Measurements from ENCODE around the gene AFAP1L1.

GRCh38 chr5:149271716-149272563 is at the start of gene AFAP1L1:
- TF ChIP-seq CTCF (conservative IDR thresholded peaks at IDR 0.05 in 1 of 2, IDR thresholded peaks at IDR 0.05 in 1 of 2; ENCODE audit: extremely low read depth in 1 of 2, insufficient read depth in 1 of 2, low read depth in 1 of 2, low read length in 2 of 2) = no peak
- TF ChIP-seq EZH2 (IDR thresholded peaks at IDR 0.05; ENCODE audit: borderline replicate concordance, low read length) = no peak

All from mammary epithelial cell (primary cell).